Liver (tissue), 3 donors: ENCODE measurements around the gene MGAT5.

ENCODE experiments used
- EGR1 ChIP-seq, 2 donors: IDR thresholded peaks; 2 replicates each; pipeline ENCODE4 v1.6.1; 2016 to 2018; ENCODE audit warnings: antibody characterized with exemption in 2 of 2, low read depth in 2 of 2
- FOXA1 ChIP-seq: IDR thresholded peaks from 2 replicates; pipeline ENCODE4 v1.6.1; 2016; ENCODE audit warnings: antibody characterized with exemption
- GABPA ChIP-seq, 2 donors: IDR thresholded peaks in 1 of 2; conservative IDR thresholded peaks in 1 of 2; 2 replicates each; pipeline ENCODE4 v1.6.1; 2016; ENCODE audit warnings: antibody characterized with exemption in 2 of 2, mild to moderate bottlenecking in 1 of 2, moderate library complexity in 1 of 2
- JUND ChIP-seq, 2 donors: IDR thresholded peaks; 2 replicates each; pipeline ENCODE4 v1.6.1; 2016; ENCODE audit warnings: antibody characterized with exemption in 2 of 2
- NR2F2 ChIP-seq: IDR thresholded peaks from 2 replicates; pipeline ENCODE4 v1.6.1; 2016; ENCODE audit warnings: antibody characterized with exemption
- RAD21 ChIP-seq, 2 donors: IDR thresholded peaks; 2 replicates each; pipeline ENCODE4 v1.6.1; 2016; ENCODE audit warnings: antibody characterized with exemption in 2 of 2, mild to moderate bottlenecking in 2 of 2
- SP1 ChIP-seq: IDR thresholded peaks from 2 replicates; pipeline ENCODE4 v1.6.1; 2018; ENCODE audit warnings: antibody characterized with exemption, mild to moderate bottlenecking
- TAF1 ChIP-seq: conservative IDR thresholded peaks from 2 replicates; pipeline ENCODE4 v1.6.1; 2016; ENCODE audit warnings: antibody characterized with exemption, mild to moderate bottlenecking
- YY1 ChIP-seq: IDR thresholded peaks from 2 replicates; pipeline ENCODE4 v1.6.1; 2016; ENCODE audit warnings: antibody characterized with exemption, mild to moderate bottlenecking
- TF ChIP-seq, protein P1 (sequence below): fragments of 150-350 bp; IDR thresholded peaks from 2 replicates; pipeline ENCODE4 v1.5.1; 2017; ENCODE audit warnings: improper control_type of control experiment, low read depth, low read length; ENCODE audit not compliant: missing input control
- TF ChIP-seq, protein P2 (sequence below): IDR thresholded peaks from 2 replicates; pipeline ENCODE4 v1.6.1; 2016; ENCODE audit warnings: antibody characterized with exemption
- TF ChIP-seq, protein P3 (sequence below): IDR thresholded peaks from 2 replicates; pipeline ENCODE4 v1.6.1; 2016; ENCODE audit warnings: antibody characterized with exemption
- TF ChIP-seq, protein P4 (sequence below): IDR thresholded peaks from 2 replicates; pipeline ENCODE4 v1.6.1; 2016; ENCODE audit warnings: antibody characterized with exemption, mild to moderate bottlenecking
- TF ChIP-seq, protein P5 (sequence below): IDR thresholded peaks from 2 replicates; pipeline ENCODE4 v1.6.1; 2016; ENCODE audit warnings: antibody characterized with exemption
- donor health status: healthy.
- donor health status: healthy.

DNA sequence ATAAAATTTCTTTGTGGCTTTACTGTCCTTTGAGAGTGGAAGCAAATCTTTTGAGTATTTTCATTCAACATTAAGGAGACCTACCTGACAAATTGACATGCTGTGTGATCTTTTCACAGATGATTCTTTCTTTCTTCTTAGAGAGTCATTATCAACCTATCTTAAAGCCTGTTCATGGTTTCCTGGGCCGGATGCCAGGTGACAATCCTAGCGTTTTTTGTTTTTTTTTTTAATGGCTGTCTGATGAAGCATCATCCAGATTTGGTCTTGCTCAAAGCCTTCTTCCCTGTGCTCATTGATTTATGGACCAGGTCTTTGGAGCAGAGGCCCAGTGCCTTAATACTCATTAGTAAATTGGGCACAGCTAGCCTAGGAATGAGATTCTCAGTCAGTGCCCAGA, 9.8 kb upstream of the MGAT5 start:
- TF ChIP-seq RAD21 (IDR thresholded peaks at IDR 0.05) = no peak
- TF ChIP-seq, protein P1, sequence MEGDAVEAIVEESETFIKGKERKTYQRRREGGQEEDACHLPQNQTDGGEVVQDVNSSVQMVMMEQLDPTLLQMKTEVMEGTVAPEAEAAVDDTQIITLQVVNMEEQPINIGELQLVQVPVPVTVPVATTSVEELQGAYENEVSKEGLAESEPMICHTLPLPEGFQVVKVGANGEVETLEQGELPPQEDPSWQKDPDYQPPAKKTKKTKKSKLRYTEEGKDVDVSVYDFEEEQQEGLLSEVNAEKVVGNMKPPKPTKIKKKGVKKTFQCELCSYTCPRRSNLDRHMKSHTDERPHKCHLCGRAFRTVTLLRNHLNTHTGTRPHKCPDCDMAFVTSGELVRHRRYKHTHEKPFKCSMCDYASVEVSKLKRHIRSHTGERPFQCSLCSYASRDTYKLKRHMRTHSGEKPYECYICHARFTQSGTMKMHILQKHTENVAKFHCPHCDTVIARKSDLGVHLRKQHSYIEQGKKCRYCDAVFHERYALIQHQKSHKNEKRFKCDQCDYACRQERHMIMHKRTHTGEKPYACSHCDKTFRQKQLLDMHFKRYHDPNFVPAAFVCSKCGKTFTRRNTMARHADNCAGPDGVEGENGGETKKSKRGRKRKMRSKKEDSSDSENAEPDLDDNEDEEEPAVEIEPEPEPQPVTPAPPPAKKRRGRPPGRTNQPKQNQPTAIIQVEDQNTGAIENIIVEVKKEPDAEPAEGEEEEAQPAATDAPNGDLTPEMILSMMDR = no peak
- TF ChIP-seq, protein P2, sequence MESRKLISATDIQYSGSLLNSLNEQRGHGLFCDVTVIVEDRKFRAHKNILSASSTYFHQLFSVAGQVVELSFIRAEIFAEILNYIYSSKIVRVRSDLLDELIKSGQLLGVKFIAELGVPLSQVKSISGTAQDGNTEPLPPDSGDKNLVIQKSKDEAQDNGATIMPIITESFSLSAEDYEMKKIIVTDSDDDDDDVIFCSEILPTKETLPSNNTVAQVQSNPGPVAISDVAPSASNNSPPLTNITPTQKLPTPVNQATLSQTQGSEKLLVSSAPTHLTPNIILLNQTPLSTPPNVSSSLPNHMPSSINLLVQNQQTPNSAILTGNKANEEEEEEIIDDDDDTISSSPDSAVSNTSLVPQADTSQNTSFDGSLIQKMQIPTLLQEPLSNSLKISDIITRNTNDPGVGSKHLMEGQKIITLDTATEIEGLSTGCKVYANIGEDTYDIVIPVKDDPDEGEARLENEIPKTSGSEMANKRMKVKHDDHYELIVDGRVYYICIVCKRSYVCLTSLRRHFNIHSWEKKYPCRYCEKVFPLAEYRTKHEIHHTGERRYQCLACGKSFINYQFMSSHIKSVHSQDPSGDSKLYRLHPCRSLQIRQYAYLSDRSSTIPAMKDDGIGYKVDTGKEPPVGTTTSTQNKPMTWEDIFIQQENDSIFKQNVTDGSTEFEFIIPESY = no peak
- TF ChIP-seq, protein P3, sequence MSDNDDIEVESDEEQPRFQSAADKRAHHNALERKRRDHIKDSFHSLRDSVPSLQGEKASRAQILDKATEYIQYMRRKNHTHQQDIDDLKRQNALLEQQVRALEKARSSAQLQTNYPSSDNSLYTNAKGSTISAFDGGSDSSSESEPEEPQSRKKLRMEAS = no peak
- TF ChIP-seq, protein P4, sequence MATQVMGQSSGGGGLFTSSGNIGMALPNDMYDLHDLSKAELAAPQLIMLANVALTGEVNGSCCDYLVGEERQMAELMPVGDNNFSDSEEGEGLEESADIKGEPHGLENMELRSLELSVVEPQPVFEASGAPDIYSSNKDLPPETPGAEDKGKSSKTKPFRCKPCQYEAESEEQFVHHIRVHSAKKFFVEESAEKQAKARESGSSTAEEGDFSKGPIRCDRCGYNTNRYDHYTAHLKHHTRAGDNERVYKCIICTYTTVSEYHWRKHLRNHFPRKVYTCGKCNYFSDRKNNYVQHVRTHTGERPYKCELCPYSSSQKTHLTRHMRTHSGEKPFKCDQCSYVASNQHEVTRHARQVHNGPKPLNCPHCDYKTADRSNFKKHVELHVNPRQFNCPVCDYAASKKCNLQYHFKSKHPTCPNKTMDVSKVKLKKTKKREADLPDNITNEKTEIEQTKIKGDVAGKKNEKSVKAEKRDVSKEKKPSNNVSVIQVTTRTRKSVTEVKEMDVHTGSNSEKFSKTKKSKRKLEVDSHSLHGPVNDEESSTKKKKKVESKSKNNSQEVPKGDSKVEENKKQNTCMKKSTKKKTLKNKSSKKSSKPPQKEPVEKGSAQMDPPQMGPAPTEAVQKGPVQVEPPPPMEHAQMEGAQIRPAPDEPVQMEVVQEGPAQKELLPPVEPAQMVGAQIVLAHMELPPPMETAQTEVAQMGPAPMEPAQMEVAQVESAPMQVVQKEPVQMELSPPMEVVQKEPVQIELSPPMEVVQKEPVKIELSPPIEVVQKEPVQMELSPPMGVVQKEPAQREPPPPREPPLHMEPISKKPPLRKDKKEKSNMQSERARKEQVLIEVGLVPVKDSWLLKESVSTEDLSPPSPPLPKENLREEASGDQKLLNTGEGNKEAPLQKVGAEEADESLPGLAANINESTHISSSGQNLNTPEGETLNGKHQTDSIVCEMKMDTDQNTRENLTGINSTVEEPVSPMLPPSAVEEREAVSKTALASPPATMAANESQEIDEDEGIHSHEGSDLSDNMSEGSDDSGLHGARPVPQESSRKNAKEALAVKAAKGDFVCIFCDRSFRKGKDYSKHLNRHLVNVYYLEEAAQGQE = no peak
- no peak for TF ChIP-seq NR2F2
- TF ChIP-seq FOXA1 = no peak
- TF ChIP-seq GABPA (IDR thresholded peaks at IDR 0.05 in 1 of 2, conservative IDR thresholded peaks at IDR 0.05 in 1 of 2) = no peak
- no peak for TF ChIP-seq SP1
- TF ChIP-seq, protein P5, sequence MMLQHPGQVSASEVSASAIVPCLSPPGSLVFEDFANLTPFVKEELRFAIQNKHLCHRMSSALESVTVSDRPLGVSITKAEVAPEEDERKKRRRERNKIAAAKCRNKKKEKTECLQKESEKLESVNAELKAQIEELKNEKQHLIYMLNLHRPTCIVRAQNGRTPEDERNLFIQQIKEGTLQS = no peak
- TF ChIP-seq TAF1 = no peak
- TF ChIP-seq EGR1 (IDR thresholded peaks at IDR 0.05; ENCODE audit: low read depth in 2 of 2) = no peak
- TF ChIP-seq YY1 = no peak
- TF ChIP-seq JUND (IDR thresholded peaks at IDR 0.05) = no peak
